ENCODE results near the gene CEP152. TPM values are rescaled to one million over a fixed set of nuclear protein-coding genes. Genes with fewer than 3 reads are reported as not detected.

Gene CEP152
- total RNA-seq, 1 experiment from 2014 or later, result 31.6 TPM

DNA sequence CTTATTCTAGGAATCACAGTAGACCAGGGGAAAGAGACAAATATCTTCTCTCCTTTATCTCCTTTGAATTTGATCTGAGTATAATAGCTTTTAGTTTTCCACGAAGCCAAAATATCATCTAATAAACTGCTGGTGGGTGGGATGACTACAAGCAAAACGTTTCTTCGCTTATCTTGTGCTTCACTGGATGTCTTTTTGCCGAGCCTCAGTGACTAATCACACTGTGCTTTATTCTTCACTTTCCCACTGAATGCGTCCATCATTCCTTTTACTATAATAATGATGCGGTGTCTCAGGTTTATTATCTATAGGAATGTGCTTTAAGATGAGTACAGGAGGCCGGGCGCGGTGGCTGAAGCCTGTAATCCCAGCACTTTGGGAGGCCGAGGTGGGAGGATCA is 32.5 kb downstream of the CEP152 start:
- no peak for DNase-seq (ENCODE audit: low spot score)
- BruUV-seq (replicated peaks), result no TSS peak
- Histone ChIP-seq H3K27ac (ENCODE audit: low read depth, low read length, poor library complexity, severe bottlenecking) (peak overlapping the region; percentile 4), H3K4me1 (ENCODE audit: insufficient read depth, low read length, poor library complexity, severe bottlenecking) (peaks cover 16% of the 10 kb centered on the region), H3K36me3 (ENCODE audit: insufficient read depth, low read length, poor library complexity, severe bottlenecking) (peaks cover 42% of the 10 kb centered on the region), H3K9me3 (ENCODE audit: low read depth, low read length, poor library complexity, severe bottlenecking) (no peaks in the 10 kb centered on the region), H3K27me3 (replicated peaks; ENCODE audit: insufficient read depth, low read depth, low read length, poor library complexity) (no peaks in the 10 kb centered on the region), H3K4me3 (ENCODE audit: low read depth, low read length, poor library complexity, severe bottlenecking) (no peak overlapping the region)
- TF ChIP-seq EZH2 (IDR thresholded peaks at IDR 0.05; ENCODE audit: borderline replicate concordance, low read depth, low read length, poor library complexity, severe bottlenecking), result no peak
- TF ChIP-seq, protein P1, sequence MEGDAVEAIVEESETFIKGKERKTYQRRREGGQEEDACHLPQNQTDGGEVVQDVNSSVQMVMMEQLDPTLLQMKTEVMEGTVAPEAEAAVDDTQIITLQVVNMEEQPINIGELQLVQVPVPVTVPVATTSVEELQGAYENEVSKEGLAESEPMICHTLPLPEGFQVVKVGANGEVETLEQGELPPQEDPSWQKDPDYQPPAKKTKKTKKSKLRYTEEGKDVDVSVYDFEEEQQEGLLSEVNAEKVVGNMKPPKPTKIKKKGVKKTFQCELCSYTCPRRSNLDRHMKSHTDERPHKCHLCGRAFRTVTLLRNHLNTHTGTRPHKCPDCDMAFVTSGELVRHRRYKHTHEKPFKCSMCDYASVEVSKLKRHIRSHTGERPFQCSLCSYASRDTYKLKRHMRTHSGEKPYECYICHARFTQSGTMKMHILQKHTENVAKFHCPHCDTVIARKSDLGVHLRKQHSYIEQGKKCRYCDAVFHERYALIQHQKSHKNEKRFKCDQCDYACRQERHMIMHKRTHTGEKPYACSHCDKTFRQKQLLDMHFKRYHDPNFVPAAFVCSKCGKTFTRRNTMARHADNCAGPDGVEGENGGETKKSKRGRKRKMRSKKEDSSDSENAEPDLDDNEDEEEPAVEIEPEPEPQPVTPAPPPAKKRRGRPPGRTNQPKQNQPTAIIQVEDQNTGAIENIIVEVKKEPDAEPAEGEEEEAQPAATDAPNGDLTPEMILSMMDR (conservative IDR thresholded peaks at IDR 0.05; ENCODE audit: low read depth, low read length), result no peak
- ChIA-PET CTCF (no interaction called here), POLR2A (ENCODE audit: low non-redundant PET) (no interaction called here)
- intact Hi-C loops (cut with micrococcal nuclease; ENCODE audit: unreplicated experiment), result no loop called here

DNA sequence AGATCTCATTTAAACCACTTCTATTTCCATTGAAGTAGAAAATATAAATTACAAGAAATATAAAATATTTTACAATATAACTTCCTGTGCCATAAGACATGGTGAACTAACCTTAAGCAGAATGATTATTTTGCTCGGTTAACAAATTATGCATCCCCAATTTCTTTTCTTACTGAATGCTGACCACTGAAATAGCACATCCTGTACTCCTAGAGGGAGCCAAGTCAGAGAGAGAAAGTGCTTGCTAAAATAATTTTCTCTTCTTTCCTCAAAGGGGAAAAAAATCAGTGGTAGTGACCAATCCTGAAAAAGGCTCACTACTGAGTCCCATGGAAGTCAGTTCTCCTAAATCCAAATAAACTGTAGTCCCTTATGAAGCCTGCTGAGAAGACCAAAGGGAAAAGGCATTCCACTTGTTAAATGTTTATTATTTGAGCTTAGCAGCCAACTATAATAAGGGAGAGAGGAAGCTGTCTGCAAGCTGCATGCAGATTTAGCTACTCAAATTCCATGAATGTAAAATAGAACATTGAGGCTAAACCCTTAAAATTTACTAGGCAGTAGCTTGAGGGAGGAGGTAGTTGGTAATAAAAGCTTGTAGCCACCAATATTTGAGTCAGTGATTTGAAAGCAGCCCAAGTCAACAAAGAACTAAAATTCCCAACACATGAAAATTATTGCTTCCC is 33.1 kb downstream of the CEP152 start:
- peak overlapping the region; percentile 4 for H3K27ac ChIP-seq (ENCODE audit: low read depth, low read length, poor library complexity, severe bottlenecking)
- no peak overlapping the region for H3K4me3 ChIP-seq (ENCODE audit: low read depth, low read length, poor library complexity, severe bottlenecking)
- H3K36me3 ChIP-seq (ENCODE audit: insufficient read depth, low read length, poor library complexity, severe bottlenecking), result peaks cover 37% of the 10 kb centered on the region
- DNase-seq (ENCODE audit: low spot score), result peak; percentile 6
- ChIA-PET CTCF (no interaction called here), POLR2A (ENCODE audit: low non-redundant PET) (no interaction called here)
- intact Hi-C loops (cut with micrococcal nuclease; ENCODE audit: unreplicated experiment), result no loop called here
- no peak for TF ChIP-seq EZH2 (IDR thresholded peaks at IDR 0.05; ENCODE audit: borderline replicate concordance, low read depth, low read length, poor library complexity, severe bottlenecking)
- TF ChIP-seq, protein P1 (conservative IDR thresholded peaks at IDR 0.05; ENCODE audit: low read depth, low read length), result no peak
- H3K27me3 ChIP-seq (replicated peaks; ENCODE audit: insufficient read depth, low read depth, low read length, poor library complexity), result no peaks in the 10 kb centered on the region
- peaks cover 16% of the 10 kb centered on the region for H3K4me1 ChIP-seq (ENCODE audit: insufficient read depth, low read length, poor library complexity, severe bottlenecking)
- H3K9me3 ChIP-seq (ENCODE audit: low read depth, low read length, poor library complexity, severe bottlenecking), result no peaks in the 10 kb centered on the region
- BruUV-seq (replicated peaks), result no TSS peak

DNA sequence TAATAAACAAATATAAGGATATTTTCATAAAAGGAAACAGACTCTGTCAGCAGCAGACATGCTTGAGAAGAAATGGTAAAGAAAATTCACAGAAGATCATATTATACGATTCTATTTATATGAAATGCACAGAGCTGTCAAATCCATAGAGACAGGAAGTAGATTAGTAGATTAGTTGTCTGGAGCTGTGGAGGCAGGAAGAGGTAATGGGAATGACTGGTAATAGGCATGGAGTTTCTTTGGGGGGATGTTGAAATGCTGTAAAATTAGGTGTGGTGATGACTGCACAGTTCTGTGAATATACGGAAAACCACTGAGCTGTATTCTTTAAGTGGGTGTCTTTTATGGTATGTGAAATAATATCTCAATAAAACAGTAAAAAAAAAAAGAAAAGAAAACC is 35.3 kb downstream of the CEP152 start:
- TF ChIP-seq EZH2 (IDR thresholded peaks at IDR 0.05; ENCODE audit: borderline replicate concordance, low read depth, low read length, poor library complexity, severe bottlenecking), result no peak
- TF ChIP-seq, protein P1 (conservative IDR thresholded peaks at IDR 0.05; ENCODE audit: low read depth, low read length), result no peak
- no TSS peak for BruUV-seq (replicated peaks)
- POLR2A ChIA-PET (ENCODE audit: low non-redundant PET), result no interaction called here

More for the DNA sequence above, 35.3 kb downstream of the CEP152 start:
- peaks cover 29% of the 10 kb centered on the region for H3K36me3 ChIP-seq (ENCODE audit: insufficient read depth, low read length, poor library complexity, severe bottlenecking)
- H3K4me3 ChIP-seq (ENCODE audit: low read depth, low read length, poor library complexity, severe bottlenecking), result no peak overlapping the region
- DNase-seq (ENCODE audit: low spot score), result peak; percentile 69
- peaks cover 23% of the 10 kb centered on the region for H3K4me1 ChIP-seq (ENCODE audit: insufficient read depth, low read length, poor library complexity, severe bottlenecking)
- CTCF ChIA-PET, result interaction anchor here (0.6 kb wide), 1 partner anchor 200 kb away, joined by 3 read pairs; no protein-coding TSS in a partner anchor
- no peaks in the 10 kb centered on the region for H3K27me3 ChIP-seq (replicated peaks; ENCODE audit: insufficient read depth, low read depth, low read length, poor library complexity)
- H3K9me3 ChIP-seq (ENCODE audit: low read depth, low read length, poor library complexity, severe bottlenecking), result no peaks in the 10 kb centered on the region
- H3K27ac ChIP-seq (ENCODE audit: low read depth, low read length, poor library complexity, severe bottlenecking), result no peak overlapping the region
- intact Hi-C loops (cut with micrococcal nuclease; ENCODE audit: unreplicated experiment), result no loop called here
